Choroid plexus epithelial cell (primary cell): Measurements from ENCODE around the gene KBTBD12.

ENCODE experiments used
- DNase-seq: peaks from one replicate; pipeline ENCODE4 v3.0.0-alpha.2; 2010; ENCODE audit warnings: low read depth
- H3K4me3 ChIP-seq: 2 replicates; pipeline ENCODE4 v1.5.1; 2011; ENCODE audit warnings: low read depth, mild to moderate bottlenecking, control low read depth, low read length, moderate library complexity
- CTCF ChIP-seq: conservative IDR thresholded peaks from 2 replicates; pipeline ENCODE4 v1.5.1; 2011; ENCODE audit warnings: low read depth, mild to moderate bottlenecking, control low read depth, inconsistent platforms, low read length, moderate library complexity

The KBTBD12 gene

DNA sequence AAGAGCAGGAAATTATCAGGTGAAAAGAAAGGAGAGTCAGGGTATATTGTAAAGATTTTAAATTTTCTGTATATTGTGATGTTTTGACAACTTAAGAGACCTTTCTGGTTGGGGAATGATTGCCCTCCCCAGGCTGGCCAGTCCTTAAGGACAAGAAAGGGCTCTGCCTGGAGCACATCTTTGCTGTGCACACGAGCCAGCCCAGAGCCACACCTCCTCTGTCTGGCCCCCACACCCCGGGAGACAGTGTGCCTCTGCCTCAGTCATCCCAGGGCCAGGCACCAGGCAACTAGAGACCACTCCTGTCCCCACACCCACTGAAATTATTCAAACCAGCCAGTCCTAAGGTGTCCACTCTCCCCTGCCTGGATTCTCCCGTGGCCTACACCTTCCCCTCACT lies 67.1 kb downstream of the KBTBD12 start:
- no peak for DNase-seq
- H3K4me3 ChIP-seq, result no peak overlapping the region
- no peak for TF ChIP-seq CTCF

DNA sequence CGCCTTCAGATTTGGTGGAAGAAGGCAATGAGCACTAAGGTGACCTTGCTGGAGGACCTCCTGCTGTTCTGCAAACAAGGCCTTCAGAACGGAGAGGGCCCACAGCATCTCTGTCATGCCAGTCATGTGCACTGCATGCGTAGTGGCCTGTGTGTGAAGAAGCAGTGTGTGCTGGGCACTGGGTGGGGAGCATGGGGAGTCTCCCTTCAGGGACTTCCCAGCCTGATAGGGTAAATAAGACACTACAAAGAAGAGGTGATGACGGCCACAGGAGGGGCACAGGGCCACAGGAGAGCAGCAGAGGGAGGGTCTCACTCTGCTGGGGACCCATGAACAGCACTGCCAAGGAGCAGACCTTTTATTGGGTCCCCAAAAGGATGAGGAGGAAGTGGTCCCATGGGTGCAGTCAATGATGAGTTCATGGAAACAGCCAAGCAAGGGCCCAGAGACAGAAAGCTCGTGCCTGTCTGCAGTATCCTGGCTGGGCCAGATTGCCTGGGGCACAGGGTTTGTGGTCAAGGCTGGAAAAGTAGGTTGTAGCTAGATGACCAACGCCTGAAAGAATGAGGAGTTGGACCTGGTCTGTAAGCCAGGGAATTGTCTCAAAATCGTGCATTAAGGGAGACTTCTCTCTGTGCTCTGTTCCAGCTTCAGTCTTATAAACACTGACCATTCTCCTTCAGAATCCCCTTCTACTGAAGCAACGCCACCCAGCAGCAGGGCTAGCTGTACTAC lies 69.4 kb downstream of the KBTBD12 start:
- no peak overlapping the region for H3K4me3 ChIP-seq
- DNase-seq, result no peak
- TF ChIP-seq CTCF, result no peak

- no peak for DNase-seq
- H3K4me3 ChIP-seq, result no peak overlapping the region
- no peak for TF ChIP-seq CTCF
These were observed 70.2 kb downstream of the KBTBD12 start for GRCh38 chr3:127985216-127985615.

- H3K4me3 ChIP-seq, result no peak overlapping the region
- no peak for DNase-seq
- TF ChIP-seq CTCF, result no peak
These were observed 70.7 kb downstream of the KBTBD12 start for GRCh38 chr3:127985655-127986225.

GRCh38 chr3:127986803-127987202 lies 71.8 kb downstream of the KBTBD12 start:
- no peak for DNase-seq
- no peak for TF ChIP-seq CTCF
- H3K4me3 ChIP-seq, result no peak overlapping the region

GRCh38 chr3:127987309-127987995 lies 72.4 kb downstream of the KBTBD12 start:
- DNase-seq, result no peak
- H3K4me3 ChIP-seq, result no peak overlapping the region
- TF ChIP-seq CTCF, result no peak
